GM18520 (cell line): Measurements from ENCODE around the gene FOS.
A peak's percentile ranks its signal among the peaks of the same experiment; 100 is the strongest.
"Not testable (repeated sequence)": the region's sequence is repeated elsewhere in the genome, so short reads cannot be mapped to it uniquely, and the experiment has no call there.

Experiments
- ATAC-seq: cut with Tn5 transposase; IDR thresholded peaks from one replicate; pipeline ENCODE4 v1.9.1; 2021; ENCODE audit not compliant: unreplicated experiment

Gene FOS

GRCh38 chr14:75293920-75294648 is 15.5 kb downstream of the FOS start:
- peak; percentile 93 for ATAC-seq

- no peak for ATAC-seq
Measured at GRCh38 chr14:75294649-75295033, 16.0 kb downstream of the FOS start.

GRCh38 chr14:75295061-75295461 is 16.4 kb downstream of the FOS start:
- no peak for ATAC-seq

GRCh38 chr14:75295491-75296345 is 17.1 kb downstream of the FOS start:
- ATAC-seq = peak; percentile 24

GRCh38 chr14:75297411-75298040 is 18.9 kb downstream of the FOS start:
- ATAC-seq = no peak

GRCh38 chr14:75298187-75298965 is 19.7 kb downstream of the FOS start:
- no peak for ATAC-seq

- no peak for ATAC-seq
Measured at GRCh38 chr14:75299059-75299458, 20.4 kb downstream of the FOS start.

- no peak for ATAC-seq
Measured at GRCh38 chr14:75299576-75299975, 20.9 kb downstream of the FOS start.

- no peak for ATAC-seq
Measured at GRCh38 chr14:75301666-75302325, 23.2 kb downstream of the FOS start.

- no peak for ATAC-seq
Measured at GRCh38 chr14:75303381-75303789, 24.8 kb downstream of the FOS start.

- ATAC-seq = not testable (repeated sequence)
Measured at GRCh38 chr14:75306410-75306809, 27.8 kb downstream of the FOS start.

GRCh38 chr14:75306927-75307699 is 28.5 kb downstream of the FOS start:
- ATAC-seq = no peak

- no peak for ATAC-seq
Measured at GRCh38 chr14:75307700-75308379, 29.2 kb downstream of the FOS start.

- not testable (repeated sequence) for ATAC-seq
Measured at GRCh38 chr14:75308991-75309390, 30.4 kb downstream of the FOS start.

- not testable (repeated sequence) for ATAC-seq
Measured at GRCh38 chr14:75309561-75309960, 30.9 kb downstream of the FOS start.

GRCh38 chr14:75310295-75311111 is 31.9 kb downstream of the FOS start:
- ATAC-seq = no peak

- no peak for ATAC-seq
Measured at GRCh38 chr14:75311356-75311755, 32.7 kb downstream of the FOS start.

GRCh38 chr14:75312341-75312740 is 33.7 kb downstream of the FOS start:
- ATAC-seq = no peak
